ENCODE data around the gene SGIP1.

GRCh38 chr1:66607458-66607857 lies 73.5 kb downstream of the SGIP1 start:
- TF ChIP-seq EZH2 (IDR thresholded peaks at IDR 0.05; ENCODE audit: borderline replicate concordance, low read depth, low read length, poor library complexity, severe bottlenecking): no peak
- TF ChIP-seq, protein P1, sequence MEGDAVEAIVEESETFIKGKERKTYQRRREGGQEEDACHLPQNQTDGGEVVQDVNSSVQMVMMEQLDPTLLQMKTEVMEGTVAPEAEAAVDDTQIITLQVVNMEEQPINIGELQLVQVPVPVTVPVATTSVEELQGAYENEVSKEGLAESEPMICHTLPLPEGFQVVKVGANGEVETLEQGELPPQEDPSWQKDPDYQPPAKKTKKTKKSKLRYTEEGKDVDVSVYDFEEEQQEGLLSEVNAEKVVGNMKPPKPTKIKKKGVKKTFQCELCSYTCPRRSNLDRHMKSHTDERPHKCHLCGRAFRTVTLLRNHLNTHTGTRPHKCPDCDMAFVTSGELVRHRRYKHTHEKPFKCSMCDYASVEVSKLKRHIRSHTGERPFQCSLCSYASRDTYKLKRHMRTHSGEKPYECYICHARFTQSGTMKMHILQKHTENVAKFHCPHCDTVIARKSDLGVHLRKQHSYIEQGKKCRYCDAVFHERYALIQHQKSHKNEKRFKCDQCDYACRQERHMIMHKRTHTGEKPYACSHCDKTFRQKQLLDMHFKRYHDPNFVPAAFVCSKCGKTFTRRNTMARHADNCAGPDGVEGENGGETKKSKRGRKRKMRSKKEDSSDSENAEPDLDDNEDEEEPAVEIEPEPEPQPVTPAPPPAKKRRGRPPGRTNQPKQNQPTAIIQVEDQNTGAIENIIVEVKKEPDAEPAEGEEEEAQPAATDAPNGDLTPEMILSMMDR (conservative IDR thresholded peaks at IDR 0.05; ENCODE audit: low read depth, low read length): 0 out of 2 replicates have a peak, but pooled peaks have one; percentile 25
